ENCODE results near the gene IHH. TPM values are rescaled to one million over a fixed set of nuclear protein-coding genes. Genes with fewer than 3 reads are reported as not detected.

IHH gene
- total RNA-seq: 0.26 TPM
- long read RNA-seq: 0 reads

DNA sequence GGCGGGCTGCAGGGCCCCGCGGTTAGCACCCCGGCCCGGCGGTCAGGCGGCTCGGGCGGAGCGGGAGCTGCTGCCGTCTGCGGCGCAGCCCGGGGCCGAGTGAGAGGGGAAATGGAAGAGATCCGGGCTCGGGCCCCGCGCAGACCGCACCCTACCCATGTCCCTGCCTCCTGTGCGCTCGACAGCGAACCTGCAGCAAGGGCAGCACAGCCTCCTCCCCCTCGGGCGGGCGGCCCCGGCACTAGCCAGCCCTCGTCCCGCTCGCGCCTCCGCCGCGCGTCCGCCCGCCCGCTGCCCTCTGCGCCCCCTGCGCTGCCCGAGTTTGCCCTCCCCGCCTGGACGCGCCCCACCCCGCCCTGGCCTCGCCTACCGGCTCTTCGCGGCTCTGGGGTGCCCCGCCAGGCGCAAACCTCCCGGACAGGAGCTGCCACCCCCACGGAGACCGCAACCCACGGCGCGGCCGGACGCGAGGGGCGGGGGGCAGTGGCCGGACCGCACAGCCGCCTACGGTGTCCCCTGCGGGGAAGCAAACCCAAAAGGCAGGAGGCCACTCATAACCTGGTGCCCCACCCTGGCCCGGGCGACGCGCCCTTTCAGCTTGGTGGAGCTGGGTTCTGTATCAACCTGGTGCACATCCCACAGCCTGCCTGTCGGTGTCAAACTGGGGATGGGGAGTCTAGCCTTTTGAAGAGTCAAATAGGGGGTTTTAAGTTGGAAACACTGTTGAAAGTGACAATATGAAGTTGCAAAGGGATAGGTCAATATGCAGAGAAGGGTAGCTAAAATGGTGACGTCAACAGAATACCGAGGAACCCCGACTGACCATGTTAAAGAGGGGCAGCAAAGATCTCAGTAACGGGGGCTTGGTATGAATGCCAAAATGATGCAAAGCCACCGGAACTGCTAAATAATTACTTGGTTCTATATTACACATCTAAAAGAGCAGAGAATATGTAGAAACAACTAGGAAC, at the start of gene IHH:
IHH (minus strand) TSS at position 101 of the 971 bp plus-strand sequence. CDS start 454 bp downstream, outside the sequence.
- DNase-seq (ENCODE audit: low spot score): no peak

DNA sequence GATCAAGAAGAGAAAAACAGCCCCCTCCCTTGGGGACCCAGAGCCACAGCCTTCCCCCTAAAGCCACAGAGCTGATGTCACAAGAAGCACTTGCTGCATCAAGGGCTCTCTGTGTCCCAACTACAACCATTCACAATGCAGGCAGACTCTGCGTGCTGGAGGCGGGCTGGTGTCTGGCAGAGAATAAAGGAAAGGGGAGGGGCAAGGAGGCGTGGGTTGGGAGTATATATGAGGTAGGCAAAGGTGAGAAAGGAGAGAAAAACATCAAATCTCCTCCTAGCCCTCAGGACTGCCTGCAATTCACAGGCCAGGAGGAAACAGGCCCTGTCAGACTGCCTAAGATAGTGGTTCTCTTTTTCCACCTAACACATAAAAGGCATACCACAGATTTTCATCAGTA, 48.8 kb upstream of the IHH start:
- no peak for DNase-seq (ENCODE audit: low spot score)

DNA sequence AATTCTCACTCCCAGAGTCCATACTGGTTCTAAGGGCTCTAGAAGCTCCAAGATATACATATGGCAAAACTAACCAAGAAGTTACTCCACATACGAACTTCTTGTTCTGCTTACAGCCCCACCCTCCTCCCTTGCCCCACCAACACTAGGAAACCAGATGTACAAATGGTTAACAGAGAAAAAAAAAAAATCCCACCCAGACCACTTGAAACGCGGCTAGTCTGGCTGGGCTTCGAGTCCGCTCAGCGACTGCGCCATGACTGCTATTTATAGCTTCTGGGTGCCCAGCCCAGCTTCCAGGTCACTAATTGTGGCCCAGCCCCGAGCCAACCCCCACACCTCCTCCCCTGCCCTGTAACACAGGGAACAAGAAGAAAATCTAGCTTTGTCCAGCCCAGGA, 47.0 kb upstream of the IHH start:
- DNase-seq (ENCODE audit: low spot score): no peak

DNA sequence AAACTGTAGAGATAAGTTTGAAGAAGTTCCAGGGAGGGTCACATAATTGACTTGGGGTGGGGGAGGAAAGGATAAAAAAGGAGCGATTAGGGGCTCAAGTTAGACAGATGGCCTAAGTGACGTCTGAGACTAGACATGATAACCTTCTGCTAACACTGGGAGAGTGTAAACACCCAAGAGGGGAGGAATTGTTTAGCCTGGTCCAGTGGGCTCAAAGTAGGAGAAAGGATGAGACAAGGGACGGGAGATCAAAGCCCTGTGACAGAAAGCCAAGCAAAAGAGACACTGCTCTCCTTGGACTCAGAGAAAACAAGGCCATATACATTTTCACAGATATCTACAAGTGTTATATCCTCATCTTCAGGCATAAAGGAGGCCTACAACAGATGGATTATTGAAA, 45.5 kb upstream of the IHH start:
- DNase-seq (ENCODE audit: low spot score): no peak

DNA sequence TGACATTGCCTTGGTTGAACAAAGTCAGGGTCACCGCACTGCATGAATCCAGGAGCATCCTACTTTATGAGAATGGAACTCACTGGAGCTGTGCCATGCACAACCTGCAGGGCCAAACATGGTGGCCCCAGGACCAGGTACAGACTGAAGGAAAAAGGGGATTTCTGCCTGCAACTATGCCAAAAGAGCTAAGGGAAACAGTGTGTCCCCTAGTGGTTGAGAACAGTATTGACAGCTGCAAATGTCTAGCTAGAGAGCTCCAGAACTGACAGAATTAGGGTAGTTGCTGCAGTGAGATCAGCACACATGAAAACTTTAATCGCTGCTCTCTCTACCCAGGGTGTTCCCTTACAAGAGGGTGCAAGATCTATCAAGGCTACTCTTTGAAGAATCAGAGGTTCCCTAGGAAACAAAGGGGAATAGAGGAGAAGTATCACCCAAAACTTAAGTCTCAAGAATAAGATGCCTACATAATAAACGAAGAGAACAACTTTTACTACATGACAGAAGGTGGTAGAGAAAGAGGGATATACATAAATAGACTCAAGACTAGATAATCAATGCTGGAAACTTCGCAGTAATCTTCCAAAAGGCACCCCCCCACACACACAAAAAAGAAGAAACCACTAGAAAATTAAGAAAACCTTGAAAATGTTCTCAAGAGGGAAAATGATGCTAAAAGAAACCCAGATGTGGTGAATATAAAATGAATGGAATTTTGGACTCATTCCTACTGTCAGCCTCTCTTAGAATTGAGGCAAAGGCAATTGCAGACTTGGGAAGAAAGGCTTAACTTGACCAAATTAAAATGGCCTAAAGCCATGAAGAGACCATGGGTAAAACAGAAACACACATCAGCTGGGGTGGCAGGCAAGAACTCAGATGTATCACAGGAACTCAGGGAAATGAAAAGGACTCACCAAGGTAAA, 43.6 kb upstream of the IHH start:
- DNase-seq (ENCODE audit: low spot score): no peak

DNA sequence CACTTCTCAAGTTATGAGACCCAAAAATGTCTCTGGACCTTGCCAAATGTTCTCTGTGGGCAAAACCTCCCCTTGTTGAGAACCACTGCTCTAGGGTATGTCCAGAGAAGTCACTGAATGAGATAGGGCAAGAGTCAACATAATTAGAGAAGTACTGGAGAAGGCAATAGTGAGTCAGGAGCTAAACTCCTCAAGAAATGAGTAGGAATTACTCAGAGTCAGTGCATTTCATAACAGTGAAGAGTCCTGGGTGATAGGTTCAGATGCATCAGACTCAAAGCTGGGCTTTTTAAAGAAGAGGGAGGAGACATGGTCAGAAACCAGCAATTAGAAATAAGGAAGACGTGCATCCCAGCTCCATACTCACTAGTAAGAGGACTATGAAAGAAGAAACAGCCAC, 38.6 kb upstream of the IHH start:
- no peak for DNase-seq (ENCODE audit: low spot score)

DNA sequence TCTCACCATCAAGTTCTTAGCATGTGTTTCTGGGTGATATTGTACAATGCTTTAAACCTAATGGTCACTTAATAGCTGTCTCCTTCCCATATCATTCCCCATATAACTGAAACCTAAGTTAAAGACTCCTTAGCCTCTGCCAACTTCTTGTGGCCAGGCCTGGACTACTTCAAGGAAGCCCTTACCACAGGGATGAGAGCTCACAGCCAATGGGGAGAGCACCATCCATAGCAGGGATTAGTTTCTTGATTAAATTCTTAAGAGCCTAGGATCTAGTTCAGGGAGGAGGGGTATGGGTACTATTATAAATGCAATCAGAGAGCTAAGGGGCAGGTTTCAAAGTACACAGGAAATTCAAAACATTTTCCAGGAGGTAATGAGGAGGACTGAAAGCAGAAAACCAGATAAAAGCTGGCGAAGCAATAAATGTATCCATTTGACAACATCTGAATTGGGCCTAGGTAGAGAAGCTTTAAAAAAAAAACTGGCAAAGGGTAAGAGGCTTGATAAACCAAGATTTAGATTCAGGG, 34.8 kb upstream of the IHH start:
- no peak for DNase-seq (ENCODE audit: low spot score)

DNA sequence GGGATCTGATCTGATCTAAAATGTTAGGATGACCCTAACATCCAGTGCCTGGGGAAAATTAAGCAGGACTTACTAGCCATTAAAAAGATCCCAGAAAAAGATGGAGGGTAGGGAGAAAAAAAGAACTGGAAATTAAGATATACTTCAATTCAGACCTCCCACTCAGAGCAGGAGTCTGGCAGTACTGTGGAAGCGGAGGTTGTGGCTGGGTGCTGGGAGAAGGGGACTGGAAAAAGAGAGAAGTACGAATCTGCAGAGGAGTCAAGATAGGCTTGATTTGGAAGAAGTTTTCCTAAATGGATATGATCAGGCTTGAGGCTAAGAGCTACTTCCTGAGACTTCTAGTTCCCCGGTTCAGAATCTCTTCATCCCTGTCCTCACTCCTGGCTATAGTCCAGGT, 33.5 kb upstream of the IHH start:
- DNase-seq (ENCODE audit: low spot score): no peak

DNA sequence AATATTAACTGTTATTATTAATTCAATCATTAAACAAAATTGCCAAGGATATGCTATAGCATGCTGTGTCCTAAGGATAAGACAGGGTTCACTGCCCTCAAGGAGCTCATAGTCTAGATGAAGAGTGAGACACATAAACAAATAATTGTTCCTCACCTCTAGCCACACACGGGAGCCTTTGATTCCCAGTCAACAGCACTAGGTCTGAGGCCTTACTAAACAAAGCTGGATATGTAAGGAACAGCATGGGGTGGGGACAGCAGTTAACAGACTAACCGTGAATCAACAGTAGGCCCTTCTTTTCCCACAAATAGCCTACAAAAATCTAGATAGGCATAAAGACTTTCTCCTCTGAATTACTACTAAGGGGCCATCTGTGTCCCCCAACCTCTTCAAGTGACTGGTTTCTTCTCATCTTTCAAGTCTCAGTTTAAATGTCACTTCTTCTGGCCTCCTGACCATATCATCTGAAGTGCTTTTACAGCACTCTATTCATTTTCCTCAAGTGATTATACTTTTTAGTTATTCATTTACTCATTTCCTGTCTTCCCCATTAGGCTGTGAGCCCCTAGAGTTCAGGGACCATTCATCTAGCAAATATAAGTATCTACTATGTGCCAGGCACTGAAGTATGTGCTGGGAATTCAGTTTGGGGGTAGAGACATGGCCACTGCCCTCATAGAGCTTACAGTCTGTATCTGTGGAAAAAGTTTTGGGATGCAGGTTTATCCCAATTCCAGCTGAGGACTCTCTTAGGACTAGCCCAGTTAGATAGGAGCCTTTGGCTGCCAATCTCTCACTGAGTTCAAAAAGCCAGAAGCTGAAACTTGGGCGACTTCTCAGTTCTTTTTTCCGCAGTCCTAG, 29.9 kb upstream of the IHH start:
- DNase-seq (ENCODE audit: low spot score): no peak

DNA sequence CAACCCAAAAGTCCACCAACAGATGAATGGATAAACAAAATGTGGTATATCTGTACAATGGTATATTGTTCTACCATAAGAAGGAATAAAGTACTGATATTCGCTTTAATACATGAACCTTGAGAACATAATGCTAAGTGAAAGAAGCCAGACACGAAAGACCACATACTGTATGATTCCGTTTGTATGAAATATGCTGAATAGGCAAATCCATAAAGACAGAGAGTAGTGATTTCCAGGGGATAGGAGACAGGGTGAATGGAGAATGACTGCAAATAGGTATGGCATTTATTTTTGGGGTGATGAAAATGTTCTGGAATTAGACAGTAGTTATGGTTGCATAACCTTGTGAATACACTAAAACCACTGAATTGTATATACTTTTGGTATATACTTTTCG, 28.6 kb upstream of the IHH start:
- DNase-seq (ENCODE audit: low spot score): no peak

DNA sequence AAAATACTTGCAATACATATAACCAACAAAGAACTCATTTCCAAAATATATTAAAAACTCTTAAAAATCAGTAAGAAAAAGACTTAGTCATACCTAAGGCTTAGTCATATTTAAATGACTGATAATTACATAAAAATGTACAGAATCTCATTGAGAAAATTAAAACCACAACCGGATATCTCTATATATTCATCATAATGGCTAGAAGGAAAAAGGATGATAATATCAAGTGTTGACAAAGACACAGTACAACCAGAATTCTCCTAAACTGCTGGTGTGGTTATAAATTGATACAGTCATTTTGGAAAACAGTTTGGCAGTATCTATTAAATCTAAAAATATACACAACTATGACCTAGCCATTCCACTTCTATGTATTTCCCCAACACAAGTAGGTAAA, 27.1 kb upstream of the IHH start:
- DNase-seq (ENCODE audit: low spot score): no peak

DNA sequence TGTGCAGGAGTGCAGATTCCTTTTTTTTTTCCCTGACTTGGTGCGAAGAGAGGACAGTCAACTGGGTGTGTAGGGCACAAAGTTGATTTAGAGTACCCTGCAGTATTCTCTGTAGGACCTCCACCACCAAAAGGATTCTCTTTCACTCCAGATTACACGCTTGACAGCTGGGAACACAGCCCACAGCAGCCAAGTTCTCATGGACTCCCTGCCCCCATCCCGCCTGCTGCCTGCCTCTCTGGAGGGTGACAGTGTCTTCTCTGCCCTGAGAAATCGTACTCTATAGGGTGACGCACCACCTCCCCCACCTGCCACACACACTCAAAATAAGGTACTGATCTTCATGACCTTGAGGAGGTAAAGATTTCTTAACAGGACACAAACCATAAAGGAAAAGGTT, 26.6 kb upstream of the IHH start:
- DNase-seq (ENCODE audit: low spot score): no peak

DNA sequence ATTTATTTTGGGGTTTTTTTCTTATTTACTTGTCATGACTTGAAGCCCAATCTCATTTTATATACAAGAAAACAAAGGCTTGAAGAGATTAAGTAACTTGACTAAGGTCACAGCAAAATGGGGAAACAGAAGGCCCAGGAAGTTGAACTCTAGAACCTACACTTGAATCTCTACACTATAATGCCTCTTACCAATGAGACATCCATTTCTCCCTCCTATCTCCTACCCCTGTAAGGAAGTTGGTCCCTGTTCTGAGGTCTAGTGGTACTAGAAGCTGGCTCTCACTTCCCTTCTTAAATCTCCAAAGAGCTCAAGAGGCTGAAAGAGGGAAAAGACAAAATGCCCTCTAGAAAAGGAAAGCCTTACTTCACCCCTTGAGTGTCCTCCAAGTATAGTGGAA, 25.5 kb upstream of the IHH start:
- no peak for DNase-seq (ENCODE audit: low spot score)

DNA sequence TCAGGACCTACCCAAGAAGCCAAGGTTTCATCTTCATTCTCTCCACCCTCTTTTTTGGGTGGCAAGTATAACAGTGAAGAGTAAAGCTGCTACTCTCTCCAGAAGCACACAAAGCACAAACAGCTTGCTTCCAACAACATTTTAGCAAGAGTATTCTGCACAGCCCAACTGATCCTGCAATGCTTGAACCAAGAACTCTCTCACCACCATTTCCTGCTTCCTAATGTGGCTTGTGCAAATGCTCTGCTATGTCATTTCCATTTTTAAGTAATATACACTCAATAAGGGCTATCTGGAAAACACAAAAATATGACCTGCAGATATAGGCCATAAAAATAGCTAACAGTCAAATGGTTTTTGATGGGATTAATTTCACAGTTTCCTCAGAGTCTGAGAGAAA, 24.1 kb upstream of the IHH start:
- DNase-seq (ENCODE audit: low spot score): no peak

DNA sequence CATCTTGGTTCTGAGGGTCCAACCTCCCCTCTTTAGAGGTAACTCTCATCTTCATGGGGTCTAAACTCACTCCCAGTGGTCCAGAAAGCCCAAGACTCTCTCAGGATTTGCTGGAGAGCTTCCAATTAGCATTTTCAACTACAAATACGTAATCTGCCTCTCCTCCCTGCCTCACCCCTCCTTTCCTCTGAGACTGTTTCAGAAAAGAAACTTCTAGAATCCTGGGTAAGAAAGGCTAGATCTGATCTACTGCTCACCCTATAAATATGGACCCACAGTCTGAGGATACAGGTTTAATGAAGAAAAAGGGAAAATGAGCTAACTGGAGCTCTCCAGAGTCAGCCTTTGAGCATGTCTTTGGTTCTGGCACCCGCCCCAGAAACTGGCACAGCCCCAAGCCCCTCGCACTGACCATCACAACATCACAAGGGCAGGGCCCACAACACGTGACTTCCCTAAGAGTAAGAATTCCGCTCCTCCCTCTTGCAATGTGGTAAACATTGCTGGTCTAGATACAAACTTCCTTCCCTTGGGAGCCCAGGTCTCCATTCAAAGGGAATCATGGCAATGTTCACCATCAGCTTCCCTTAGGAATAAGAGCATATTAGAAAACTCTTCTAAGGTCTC, 21.7 kb upstream of the IHH start:
- DNase-seq (ENCODE audit: low spot score): no peak

DNA sequence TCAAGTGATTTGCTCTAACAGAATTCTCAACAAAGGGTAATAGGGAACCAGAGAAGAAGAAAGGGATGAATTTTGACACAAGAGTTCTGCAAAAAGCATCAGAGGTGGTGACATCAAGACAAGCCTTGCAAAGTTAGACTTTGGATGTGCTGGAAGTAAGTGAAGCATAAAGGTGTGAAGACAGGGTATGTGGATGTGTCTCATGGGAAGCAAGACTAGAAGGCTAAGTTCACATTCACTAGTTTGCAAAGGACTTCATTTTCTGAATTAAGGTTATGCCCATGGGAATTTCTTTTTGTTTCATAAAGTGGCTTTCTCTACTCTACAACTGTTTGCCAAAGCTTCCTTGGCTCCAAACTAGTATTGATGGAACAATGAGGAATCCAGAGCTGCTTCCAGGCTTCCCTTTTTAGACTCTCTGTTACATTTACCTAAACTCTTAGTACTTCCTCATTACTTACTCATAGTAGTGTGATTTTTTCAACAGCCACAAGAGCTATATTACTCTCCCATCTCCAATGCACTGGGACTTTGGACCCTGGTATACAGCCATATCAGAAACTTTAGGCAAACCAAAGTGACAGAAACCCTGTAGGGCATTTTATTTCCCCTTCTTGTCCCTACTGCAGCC, 21.1 kb upstream of the IHH start:
- no peak for DNase-seq (ENCODE audit: low spot score)

DNA sequence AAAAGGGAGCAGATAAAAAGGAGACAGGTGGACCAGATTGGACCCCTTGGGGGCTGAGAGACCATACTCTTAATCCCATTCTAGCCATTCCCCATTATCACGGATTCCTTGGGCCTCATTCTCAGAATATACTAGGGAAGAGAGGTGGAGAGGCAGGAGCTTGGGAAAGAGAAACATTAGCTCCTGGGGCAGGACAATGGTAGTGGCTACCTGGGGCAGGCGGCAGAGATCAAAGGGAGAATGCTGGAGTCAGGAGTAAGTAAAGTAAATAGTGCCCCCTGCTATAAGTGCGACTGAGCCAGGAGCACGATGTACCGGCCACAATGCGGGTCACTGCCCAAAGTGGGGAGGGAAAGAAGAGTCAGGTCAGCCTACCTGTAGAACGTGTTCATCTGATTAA, 20.4 kb upstream of the IHH start:
- no peak for DNase-seq (ENCODE audit: low spot score)

DNA sequence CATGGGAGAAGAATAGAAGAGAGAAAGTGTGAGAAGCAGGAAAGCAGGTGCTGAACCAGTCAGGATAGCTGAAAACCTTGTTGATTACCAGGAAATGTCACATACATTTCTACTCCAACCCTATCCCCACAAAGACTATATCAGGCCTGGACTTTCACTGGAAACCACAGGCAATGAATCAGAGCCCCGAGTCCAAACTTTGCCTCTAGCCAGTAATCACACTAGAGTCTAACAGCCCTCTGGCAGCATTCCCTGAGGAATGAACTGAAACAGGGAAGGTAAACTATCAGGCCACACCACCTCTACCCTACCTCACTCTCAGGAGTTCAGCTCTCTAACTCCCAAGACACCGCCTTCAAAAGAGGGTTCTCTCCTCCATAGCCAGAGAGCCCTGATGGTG, 18.7 kb upstream of the IHH start:
- no peak for DNase-seq (ENCODE audit: low spot score)

DNA sequence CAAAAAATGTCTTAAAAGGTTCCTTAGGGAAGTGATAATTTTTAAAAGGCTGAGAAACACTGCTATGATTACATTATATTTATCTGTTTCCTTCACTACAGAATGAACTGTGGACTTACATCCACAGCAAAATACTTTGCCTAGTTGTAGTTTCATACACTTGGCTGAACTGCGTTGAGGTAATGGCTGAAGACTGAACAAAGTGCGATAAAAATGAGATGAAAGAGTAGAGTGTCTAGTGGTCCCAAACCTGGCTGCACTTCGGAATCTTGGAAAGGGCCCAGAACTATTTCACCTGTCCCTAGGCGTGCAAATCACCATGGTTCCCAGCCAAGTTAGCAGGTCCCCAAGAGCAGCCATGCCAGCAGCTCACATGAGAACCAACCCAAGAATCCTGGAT, 18.2 kb upstream of the IHH start:
- DNase-seq (ENCODE audit: low spot score): no peak

DNA sequence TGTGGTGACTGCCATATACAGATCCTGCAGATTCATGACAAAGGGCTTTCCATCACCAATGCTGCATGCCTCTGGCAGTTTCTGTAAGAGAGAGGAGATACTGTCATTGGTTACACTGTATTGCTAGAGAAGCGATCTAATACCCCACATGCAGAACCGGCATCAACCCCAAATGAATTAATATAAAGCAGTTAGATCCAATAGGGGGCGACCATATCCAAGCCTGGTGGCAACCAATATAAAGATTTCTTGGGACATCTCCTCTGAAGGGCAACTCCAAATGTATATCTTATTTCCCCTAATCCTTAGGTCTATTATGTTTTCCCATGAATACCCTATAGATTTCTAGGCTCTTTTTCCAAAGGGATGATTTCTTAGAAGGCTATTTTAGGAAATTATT, 17.4 kb upstream of the IHH start:
- no peak for DNase-seq (ENCODE audit: low spot score)
